Stimulated activated CD4-positive, alpha-beta T cell treated with anti-CD3 and anti-CD28 coated beads, Interleukin-4, amount 100 ng/mL, for 24 hours (primary cell): ENCODE data around the gene CCN2.

Experiments
- DNase-seq: peaks from one replicate; pipeline ENCODE4 v3.0.0-alpha.2; 2020

The CCN2 gene, protein sequence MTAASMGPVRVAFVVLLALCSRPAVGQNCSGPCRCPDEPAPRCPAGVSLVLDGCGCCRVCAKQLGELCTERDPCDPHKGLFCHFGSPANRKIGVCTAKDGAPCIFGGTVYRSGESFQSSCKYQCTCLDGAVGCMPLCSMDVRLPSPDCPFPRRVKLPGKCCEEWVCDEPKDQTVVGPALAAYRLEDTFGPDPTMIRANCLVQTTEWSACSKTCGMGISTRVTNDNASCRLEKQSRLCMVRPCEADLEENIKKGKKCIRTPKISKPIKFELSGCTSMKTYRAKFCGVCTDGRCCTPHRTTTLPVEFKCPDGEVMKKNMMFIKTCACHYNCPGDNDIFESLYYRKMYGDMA

GRCh38 chr6:131950767-131951575, at the start of gene CCN2:
CCN2 (minus strand) TSS chr6:131951372; CDS start chr6:131951172, 200 bp downstream.
- DNase-seq, result no peak

DNA sequence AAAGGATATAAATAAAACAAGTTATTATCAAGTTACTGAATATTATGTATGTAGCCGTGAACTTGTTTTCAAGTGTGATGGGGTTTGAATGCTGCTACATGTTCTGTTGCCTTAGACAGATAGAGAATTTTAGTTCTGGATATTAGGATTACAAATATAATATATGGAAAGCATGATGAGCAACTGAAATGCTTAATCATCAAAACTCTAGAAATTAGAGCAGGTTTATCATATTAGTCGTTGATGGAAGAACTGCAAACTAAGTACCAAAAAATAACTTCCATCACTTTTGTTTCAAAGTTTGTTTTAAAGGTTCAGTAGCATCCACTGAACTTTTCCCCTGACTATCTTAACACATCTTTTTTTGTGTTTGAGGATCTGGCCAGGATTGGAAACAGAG, 49.1 kb upstream of the CCN2 start:
- no peak for DNase-seq

DNA sequence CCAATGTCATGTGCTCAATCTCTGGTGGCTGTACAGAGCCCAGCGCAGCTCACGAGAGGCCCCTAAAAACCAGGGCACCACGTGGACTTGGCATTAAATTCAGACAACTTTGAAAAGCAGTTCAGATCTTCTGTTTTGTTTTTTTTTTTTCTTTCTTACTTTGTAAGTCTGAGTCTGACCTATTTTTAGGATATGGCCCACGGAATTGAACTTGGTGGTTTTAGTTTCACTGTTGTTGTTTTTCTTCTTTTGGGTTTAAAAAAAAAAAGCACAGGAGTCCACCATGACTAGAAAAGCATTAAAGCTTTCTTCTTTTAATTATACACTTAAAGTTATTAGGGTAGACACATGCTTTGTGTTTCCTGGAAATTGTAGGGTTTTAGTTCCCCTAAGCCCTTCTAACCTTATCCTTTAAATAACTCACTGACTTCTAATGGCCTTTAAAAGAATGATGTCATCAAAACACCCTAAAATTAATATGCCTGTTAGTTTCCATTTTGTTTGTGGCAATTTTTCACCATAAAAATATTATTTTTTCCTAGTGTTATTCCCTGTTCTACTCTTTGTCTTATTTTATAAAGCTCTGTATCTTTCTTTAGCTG, 48.5 kb upstream of the CCN2 start:
- DNase-seq, result no peak

DNA sequence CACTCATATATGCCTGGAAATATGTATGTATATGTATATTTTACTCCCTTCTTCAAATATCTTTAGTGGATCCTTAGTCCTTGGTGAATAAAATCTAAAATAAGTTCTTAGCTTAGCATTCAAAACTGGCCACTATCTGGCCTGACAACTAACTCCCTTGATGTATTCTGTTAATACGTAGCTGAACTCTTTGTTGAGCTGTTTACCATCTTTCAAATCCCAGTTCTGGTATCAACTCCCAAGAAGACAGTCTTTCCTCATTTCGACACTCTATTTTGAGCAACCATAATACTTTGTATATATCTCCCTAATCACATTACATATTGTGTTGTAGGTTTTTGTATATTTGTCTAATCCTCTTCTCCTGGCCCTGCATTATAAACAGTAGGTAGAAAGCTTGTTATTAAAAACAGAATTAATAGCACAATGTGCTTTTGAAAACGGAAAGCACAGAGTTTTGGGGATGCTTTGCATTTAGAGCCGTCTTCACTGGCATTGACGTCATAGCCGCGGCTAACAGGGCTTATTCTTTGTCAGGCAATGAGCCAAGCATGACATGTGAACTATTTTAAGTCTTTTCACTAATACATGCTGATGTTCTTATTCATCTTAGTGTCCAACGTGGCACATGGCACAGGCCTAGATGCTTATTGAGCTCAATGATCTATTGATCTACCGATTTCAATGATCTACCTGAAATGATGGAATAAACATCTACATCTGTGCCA, 47.2 kb upstream of the CCN2 start:
- no peak for DNase-seq

DNA sequence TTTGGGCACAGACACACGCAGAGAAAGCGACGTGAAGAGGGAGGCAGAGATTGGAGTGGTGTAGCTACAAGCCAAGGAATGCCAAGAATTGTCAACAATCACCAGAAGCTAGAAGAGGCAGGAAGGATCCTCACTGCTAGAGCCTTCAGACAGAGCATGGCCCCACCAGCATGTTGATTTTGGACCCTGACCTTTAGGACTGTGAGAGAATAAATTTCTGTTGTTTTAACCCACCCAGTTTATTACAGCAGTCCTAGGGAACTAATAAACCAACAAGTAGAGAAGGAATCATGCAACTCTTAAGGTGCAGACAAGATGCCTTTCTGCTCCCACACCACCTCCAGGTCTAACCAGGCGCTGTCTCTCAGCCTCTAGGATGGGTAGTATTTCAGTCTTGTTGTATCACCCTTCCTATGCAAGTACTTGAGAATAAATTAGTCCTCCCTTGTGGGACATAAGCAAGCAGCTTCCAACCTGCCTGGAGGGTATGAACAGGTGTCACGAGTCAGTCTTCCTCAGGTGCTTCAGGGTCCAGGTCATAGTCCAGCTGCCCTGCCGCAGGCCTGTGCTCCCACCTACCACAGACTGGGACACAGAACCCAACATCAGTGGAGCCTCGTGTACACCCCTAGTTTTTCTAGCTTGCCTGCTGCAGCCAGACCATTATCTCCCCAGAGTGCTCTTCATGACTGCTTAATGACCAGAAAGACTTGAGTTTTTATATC, 46.4 kb upstream of the CCN2 start:
- no peak for DNase-seq

GRCh38 chr6:131995917-131996316, 44.7 kb upstream of the CCN2 start:
- no peak for DNase-seq

DNA sequence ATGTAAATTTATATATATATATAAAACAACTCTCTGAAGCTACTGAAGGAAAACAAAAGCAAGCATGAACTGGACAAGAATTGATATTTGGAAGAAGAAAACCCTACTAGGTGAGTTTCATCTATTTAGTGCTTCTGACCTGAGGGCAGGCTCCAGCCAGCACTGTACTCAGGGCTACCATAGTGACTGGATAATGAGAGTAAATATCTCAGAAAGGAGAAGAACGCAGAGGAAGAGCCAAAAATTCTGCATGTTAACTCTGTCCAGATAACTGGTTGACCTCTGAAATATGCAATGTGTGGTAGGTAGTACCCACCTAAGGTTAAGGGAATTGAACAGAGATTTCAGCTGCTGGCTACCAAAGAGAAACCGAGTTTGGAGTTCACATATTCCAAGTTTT, 41.4 kb upstream of the CCN2 start:
- DNase-seq, result no peak

DNA sequence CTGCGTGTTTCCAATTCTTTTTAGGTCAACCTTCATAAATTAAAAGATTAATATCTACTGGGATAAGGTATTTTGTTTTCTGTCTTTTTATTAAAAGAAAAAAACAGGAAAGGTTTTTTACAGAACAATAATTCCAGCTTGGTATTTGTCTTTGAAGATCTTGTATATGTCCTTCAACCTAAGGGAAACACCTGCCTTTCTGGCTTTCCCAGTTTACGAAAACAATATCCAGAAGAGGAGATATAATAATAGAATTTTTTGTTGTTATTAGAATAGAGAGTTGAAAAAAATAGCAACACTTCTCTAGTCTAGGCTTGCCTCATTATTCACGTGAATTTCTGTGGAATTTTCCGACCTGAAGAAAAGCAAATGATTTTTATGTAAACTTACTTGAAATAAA, 37.9 kb upstream of the CCN2 start:
- DNase-seq, result no peak

- DNase-seq, result no peak
These were observed 31.6 kb upstream of the CCN2 start for GRCh38 chr6:131982740-131983259.

DNA sequence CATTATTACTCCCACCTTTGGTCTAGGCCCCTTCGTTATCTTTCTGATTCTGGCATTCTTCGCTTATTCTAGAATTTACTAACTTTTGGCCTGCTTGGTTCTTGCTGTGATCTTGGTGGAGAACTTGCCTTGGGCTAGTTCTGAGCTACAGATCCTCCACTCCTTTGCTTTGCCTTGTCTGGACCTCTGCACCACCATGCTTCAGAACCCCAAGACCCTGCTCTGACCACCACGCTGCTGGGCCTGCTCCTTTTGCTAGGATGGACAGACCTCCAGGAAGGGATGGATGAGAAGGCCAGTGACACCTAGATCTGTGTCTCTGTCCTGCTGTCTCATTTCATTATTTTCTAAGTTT, 30.4 kb upstream of the CCN2 start:
- DNase-seq, result no peak

DNA sequence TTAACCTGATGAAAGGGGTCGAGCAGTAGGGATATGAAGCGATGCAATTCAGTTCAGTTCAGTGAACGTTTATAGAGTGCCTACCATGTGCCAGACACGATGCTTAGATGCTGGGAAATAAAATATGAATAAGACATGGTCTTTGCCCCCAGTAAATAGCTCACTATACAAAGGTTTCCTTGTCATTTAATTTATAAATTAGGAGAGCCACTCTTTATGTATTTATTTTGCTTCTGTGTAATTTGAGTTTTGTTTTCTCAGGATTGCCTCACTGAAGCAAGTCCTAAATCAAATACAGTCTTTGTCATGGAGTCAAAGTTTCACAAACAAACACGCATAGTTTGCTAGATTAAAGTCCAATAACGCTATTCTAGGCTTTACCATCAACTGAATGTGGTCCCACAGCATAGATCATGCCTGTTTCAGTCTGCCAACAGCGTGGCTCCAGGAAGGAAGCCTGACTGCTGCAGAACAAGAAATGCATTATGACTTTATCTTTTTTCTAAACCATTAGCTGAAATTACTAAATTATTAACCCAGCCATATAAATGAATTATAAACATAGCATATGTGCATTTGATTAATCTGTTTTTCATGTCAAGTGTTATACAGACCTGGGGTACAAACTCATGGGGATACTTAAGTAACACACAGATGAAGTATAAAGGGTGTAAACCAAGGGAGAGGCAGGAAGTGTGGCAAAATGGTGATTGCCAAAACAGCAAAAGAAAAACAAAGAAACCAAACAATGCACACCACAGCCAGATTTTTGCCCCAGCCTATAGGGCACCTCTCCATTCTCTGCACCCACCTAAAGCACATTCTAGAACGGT, 29.8 kb upstream of the CCN2 start:
- DNase-seq, result no peak

GRCh38 chr6:131980338-131980790, 29.2 kb upstream of the CCN2 start:
- DNase-seq, result no peak

- no peak for DNase-seq
These were observed 28.6 kb upstream of the CCN2 start for GRCh38 chr6:131979515-131980337.

DNA sequence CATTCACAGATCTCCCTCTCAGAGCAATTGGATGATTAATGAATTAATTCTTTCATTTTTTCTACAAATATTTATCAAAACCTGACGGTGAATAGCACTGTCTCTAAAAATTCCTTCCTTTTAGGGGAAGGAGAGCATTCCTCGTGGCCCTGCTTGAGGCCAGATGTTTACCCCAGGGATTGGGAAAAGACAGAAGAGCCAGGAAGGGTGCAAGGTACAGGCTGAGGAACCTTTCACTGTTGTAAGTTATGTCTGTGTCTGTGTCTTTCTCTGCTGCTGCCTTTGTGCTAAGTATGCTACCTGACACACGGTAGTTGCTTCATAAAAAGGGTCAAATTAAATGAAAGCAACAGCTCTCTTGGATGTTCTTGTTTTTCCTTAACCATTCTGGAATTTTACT, 27.4 kb upstream of the CCN2 start:
- DNase-seq, result no peak

DNA sequence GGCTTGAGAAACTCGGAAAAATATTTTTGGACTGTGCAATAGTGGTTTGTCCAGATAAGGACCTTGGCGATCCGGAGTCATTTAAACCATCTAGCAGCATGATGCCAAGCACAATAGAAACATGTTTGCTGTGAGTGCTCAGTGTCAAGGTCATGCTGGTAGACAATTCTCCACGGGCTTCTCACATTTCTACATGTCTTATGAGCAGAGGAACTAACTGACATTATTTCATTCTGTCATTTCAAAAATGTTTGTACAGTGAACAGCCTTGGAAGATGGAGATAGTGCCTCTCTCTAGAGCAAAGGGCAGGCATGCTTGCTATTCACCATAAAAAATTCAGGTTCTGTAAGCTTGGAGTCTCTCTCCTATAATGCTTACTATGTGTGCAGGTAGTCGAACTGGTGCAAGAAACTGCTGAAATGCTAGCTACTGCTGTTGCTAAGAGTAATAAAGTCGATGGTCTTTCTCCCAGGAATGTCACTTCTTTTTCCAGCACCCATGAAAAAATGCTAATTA, 25.4 kb upstream of the CCN2 start:
- DNase-seq, result no peak

DNA sequence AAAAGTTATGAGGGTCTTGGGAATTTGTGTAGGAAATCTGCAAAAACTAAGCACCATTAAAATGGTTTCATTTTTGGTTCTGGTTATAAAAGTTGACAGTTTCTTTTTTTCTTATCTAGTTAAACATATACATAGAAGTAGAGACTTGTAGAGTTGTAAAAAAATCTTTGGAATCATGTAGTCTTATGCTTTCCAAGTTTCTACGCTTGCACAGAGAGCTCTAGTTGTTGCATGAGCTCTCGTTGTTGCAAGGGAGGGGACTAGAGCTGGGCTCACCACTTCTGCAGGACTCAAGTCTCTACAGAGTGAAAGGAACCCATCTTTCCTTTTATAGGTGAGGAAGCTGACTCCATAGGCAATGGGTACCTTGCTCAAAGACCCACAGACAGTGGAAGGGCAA, 21.6 kb upstream of the CCN2 start:
- no peak for DNase-seq

- DNase-seq, result no peak
These were observed 19.1 kb upstream of the CCN2 start for GRCh38 chr6:131970076-131970859.

- no peak for DNase-seq
These were observed 17.5 kb upstream of the CCN2 start for GRCh38 chr6:131968656-131969055.

- no peak for DNase-seq
These were observed 16.8 kb upstream of the CCN2 start for GRCh38 chr6:131967948-131968347.
